ENCODE results near the gene CFDP1. TPM values are rescaled to one million over a fixed set of nuclear protein-coding genes. Genes with fewer than 3 reads are reported as not detected.

The CFDP1 gene
- total and polyA plus RNA-seq, 2 donors (not counting 1 experiment from before 2014, with no cell fraction given): 6.3 to 42.8 TPM

DNA sequence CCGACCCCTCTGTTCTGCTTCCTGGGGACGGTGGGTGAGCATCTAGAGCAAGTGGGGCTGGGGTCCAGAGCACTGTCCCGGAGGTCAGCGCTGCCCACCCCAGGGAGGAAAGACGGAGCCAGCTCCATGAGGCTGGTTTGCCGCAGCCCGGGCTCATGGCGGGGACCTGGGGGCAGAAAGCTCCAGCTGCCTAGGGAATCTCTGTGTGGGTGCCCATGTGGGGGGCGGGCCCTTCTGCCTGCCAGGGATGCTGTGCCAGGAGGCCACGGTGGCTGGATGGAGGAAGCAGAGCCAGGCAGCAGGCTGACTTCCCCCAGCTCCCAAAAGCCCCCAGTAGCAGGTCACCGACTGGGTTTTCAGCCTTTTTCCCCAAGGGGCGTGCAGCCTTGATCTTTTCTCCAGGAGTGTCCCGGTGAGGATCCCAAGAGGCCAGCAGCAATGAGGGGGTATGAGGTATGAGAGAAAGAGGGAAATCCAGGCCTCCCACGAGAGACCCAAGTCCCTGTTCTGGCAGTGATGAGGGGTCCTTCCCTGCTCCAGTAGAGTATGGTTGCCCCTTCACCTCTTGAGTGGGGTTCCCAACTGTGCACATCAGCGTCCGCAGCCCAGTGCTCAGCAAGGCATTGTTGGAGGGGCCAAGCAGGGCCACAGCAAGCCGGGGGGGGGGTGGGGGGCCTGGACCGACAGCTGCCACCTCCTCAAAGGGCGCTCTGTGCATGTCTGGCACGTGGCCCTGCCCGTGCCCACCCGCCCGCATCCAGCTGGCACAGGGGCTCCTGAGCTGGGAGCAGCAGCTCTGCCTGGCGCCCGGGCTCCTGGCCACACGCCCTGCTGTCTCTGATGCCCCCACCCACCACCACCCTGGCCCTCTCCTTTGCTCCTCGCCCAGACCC, 166.3 kb downstream of the CFDP1 start:
- Histone ChIP-seq H3K4me1 (ENCODE audit: control insufficient read depth in 2 of 2, insufficient read depth in 2 of 2, low read length in 2 of 2) (peaks cover 14 to 18% of the 10 kb centered on the region in 2 donors), H2AFZ (ENCODE audit: insufficient read depth, low read depth, low read length, poor library complexity, severe bottlenecking) (no peak overlapping the region), H3K79me2 (ENCODE audit: control insufficient read depth, insufficient read depth, low read length) (no peaks in the 10 kb centered on the region), H3K36me3 (replicated peaks in 1 of 2; ENCODE audit: control extremely low read depth in 1 of 2, control insufficient read depth in 1 of 2, extremely low read depth in 1 of 2, insufficient read depth in 2 of 2, low read length in 1 of 2) (no peaks in the 10 kb centered on the region), H3K27ac (ENCODE audit: low read length in 2 of 2) (no peak overlapping the region), H3K4me2 (replicated peaks; ENCODE audit: low read depth, low read length, poor library complexity, severe bottlenecking) (no peak overlapping the region), H3K27me3 (replicated peaks in 1 of 4; ENCODE audit: control extremely low read depth in 1 of 4, control insufficient read depth in 3 of 4, insufficient read depth in 4 of 4, low read length in 3 of 4) (peaks cover 0 to 63% (median 24%) of the 10 kb centered on the region in 4 experiments), H3K4me3 (ENCODE audit: control extremely low read depth in 1 of 5, extremely low read depth in 1 of 5, insufficient read depth in 1 of 5, low read depth in 2 of 5, low read length in 4 of 5) (no peak overlapping the region), H3K9ac (ENCODE audit: low read length) (no peak overlapping the region), H3K9me3 (ENCODE audit: control extremely low read depth in 1 of 3, control insufficient read depth in 2 of 3, insufficient read depth in 1 of 3, low read length in 2 of 3) (peaks cover 0 to 22% (median 0%) of the 10 kb centered on the region in 3 donors), H4K20me1 (ENCODE audit: control insufficient read depth, insufficient read depth, low read length, poor library complexity, severe bottlenecking) (no peaks in the 10 kb centered on the region)
- ChIA-PET POLR2A (no interaction called here), CTCF (interaction anchor here (0.6 kb wide), 1 partner anchor 170 kb away, joined by 3 read pairs; no protein-coding TSS in a partner anchor)
- intact Hi-C loops (cut with micrococcal nuclease): no loop called here
- no peak for ATAC-seq (ENCODE audit: low read depth)
- Mint-ChIP-seq H3K27ac (no peak overlapping the region), H3K9me3 (ENCODE audit: insufficient read depth) (no peaks in the 10 kb centered on the region), H3K4me3 (peak overlapping the region; percentile 80), H3K27me3 (peaks cover 40% of the 10 kb centered on the region), H3K4me1 (peaks cover 11% of the 10 kb centered on the region)
- TF ChIP-seq, protein P1, sequence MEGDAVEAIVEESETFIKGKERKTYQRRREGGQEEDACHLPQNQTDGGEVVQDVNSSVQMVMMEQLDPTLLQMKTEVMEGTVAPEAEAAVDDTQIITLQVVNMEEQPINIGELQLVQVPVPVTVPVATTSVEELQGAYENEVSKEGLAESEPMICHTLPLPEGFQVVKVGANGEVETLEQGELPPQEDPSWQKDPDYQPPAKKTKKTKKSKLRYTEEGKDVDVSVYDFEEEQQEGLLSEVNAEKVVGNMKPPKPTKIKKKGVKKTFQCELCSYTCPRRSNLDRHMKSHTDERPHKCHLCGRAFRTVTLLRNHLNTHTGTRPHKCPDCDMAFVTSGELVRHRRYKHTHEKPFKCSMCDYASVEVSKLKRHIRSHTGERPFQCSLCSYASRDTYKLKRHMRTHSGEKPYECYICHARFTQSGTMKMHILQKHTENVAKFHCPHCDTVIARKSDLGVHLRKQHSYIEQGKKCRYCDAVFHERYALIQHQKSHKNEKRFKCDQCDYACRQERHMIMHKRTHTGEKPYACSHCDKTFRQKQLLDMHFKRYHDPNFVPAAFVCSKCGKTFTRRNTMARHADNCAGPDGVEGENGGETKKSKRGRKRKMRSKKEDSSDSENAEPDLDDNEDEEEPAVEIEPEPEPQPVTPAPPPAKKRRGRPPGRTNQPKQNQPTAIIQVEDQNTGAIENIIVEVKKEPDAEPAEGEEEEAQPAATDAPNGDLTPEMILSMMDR (IDR thresholded peaks at IDR 0.05): no peak
- no peak for TF ChIP-seq EZH2 (IDR thresholded peaks at IDR 0.05; ENCODE audit: borderline replicate concordance, insufficient read depth, low read depth, low read length, poor library complexity, severe bottlenecking)
- WGBS (ENCODE audit: insufficient coverage): 86% methylated on average over 24 of the region's 27 CpGs
- DNase-seq: no peak

Measured in B cell (primary cell).